Medulla oblongata (tissue), 1 donor: ENCODE results near the gene BST1.
"Not testable (repeated sequence)": the region's sequence is repeated elsewhere in the genome, so short reads cannot be mapped to it uniquely, and the experiment has no call there.

ENCODE experiments used
- DNase-seq: peaks from one replicate; pipeline ENCODE4 v3.0.0-alpha.2; 2015; ENCODE audit errors: extremely low spot score

The BST1 gene

GRCh38 chr4:15746110-15746509 is 43.2 kb downstream of the BST1 start:
- DNase-seq, result no peak

DNA sequence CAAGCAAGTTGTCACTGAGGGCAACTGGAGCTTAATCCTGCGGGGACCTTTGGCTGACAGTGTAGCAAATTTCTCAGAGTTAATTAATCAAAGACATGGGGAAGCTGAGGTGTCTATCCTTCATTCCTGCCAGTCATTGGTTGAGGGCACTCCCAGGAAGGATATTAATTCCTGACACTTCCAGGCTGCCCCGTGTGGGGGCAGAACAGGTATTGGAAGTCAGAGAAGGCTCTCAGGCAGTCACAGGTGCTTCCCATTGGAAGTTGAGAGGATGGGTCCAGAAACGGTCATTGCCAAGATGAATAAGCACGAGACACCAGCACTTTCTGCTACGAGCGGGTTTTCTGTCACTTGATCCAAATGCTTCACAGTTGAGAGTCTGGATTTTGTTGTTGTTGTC is 46.1 kb downstream of the BST1 start:
- DNase-seq, result no peak

DNA sequence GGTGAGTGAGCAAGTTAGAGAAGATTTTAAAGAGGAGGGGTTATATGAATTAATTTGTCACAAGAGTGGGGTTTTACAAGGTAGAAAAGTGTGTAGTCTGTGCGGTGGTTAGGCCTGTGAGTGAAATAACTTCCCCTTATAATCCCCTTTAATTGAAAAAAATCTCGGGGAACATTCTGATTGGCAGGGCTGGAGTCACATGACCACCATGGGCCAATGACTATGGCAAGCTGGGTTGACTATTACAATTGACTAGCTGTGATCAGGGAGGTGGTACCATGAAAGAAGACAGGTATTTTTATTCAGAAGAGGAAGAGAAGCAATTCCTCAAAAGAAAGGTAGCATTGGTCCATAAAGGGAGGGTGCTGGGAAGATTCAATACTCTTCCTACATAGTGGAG is 48.3 kb downstream of the BST1 start:
- no peak for DNase-seq

- DNase-seq, result no peak
Measured at GRCh38 chr4:15753081-15753480, 50.2 kb downstream of the BST1 start.

- DNase-seq, result no peak
Measured at GRCh38 chr4:15753786-15754185, 50.9 kb downstream of the BST1 start.

DNA sequence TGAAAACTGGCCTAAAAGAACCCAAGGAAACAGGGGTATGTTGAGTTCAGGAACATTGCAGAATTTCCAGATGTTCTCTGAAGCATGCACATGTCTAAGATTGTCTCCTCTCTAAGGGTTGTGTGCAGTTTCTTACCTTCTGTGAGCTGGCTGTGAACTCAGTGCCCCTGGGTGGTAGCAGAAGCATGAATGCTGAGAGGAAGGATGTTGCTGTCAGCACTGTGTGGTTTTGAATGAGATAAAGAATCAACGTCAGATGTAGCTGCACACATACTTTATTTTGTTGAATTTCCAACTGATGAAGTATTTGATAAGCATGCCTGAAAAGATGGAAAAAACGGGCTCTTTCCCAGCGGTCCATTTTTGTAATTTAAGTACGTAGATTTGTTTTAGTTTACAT is 51.5 kb downstream of the BST1 start:
- DNase-seq, result no peak

- no peak for DNase-seq
Measured at GRCh38 chr4:15755321-15756155, 52.7 kb downstream of the BST1 start.

- DNase-seq, result no peak
Measured at GRCh38 chr4:15756361-15756861, 53.5 kb downstream of the BST1 start.

- DNase-seq, result no peak
Measured at GRCh38 chr4:15757054-15757453, 54.2 kb downstream of the BST1 start.

DNA sequence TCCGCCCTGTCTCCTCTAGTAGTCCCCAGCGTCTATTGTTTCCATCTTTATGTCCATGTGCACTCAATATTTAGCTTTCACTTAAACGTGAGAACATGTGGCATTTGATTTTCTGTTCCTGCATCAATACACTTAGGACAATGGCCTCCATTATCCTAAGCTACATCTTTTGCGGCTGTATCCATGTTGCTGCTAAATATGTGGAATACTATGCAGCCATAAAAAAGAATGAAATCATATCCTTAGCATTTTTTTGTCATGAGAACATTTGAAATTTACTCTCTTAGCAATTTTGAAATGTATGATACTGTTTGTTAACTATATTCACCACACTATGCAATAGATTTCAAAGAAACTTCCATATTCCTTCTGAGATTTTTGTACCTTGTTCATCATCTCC is 55.4 kb downstream of the BST1 start:
- no peak for DNase-seq

DNA sequence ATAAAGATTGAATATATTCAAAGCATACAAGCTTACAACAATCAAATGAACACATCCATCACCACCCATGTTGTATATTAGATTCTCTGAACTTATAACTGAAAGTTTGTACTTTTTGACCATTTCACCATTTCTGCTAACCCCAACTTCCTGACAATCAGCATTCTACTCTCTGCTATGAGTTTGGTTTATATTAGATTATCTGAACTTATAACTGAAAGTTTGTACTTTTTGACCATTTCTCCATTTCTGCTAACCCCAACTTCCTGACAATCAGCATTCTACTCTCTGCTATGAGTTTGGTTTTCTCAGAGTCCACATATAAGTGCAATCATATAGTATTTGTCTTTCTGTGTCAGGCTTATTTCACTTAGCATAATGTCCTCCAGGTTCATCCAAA is 59.6 kb downstream of the BST1 start:
- not testable (repeated sequence) for DNase-seq

GRCh38 chr4:15765391-15765790 is 62.5 kb downstream of the BST1 start:
- no peak for DNase-seq

GRCh38 chr4:15765910-15766697 is 63.2 kb downstream of the BST1 start:
- DNase-seq, result no peak

- no peak for DNase-seq
Measured at GRCh38 chr4:15766821-15767220, 64.0 kb downstream of the BST1 start.

GRCh38 chr4:15769202-15769601 is 66.3 kb downstream of the BST1 start:
- DNase-seq, result peak; percentile 48

DNA sequence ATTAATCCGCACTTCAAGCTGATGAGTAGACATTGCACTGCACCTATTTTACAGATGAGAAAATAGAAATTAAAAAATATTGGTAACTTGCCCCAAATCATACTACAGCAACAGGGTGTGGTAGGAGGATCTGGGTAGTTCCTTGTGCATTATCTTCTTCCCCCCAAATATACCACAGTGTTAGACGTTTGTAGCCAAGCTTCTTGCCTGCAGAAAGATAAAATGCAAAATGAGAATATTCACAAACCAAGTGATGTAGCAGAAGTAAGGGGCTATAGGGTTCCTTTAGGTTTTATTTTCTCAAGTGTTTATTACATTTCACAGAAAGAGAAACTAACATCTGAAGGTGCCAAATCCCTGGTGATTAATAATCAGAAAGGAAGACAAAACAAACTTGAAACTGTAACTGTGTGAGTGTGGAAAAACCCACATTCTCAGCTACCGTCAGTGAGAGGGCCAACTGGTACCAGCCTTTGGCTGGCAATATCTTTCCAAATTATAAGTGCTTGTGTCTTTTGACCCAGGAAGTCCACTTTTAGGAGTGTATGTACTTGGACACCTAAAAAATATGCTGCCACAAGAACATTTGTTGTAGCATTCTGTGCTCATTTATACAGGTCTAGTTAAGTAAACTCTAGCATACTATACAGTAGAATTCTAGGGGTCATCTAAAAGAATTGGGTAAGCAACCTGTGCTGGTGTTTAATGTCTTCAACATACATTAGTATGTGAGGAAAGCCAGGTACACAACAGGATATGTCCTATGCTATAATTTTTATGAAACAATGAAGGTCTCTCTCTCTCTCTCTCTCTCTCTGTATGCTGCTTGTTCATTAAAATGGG is 68.6 kb downstream of the BST1 start:
- no peak for DNase-seq

- no peak for DNase-seq
Measured at GRCh38 chr4:15774020-15774420, 71.2 kb downstream of the BST1 start.

DNA sequence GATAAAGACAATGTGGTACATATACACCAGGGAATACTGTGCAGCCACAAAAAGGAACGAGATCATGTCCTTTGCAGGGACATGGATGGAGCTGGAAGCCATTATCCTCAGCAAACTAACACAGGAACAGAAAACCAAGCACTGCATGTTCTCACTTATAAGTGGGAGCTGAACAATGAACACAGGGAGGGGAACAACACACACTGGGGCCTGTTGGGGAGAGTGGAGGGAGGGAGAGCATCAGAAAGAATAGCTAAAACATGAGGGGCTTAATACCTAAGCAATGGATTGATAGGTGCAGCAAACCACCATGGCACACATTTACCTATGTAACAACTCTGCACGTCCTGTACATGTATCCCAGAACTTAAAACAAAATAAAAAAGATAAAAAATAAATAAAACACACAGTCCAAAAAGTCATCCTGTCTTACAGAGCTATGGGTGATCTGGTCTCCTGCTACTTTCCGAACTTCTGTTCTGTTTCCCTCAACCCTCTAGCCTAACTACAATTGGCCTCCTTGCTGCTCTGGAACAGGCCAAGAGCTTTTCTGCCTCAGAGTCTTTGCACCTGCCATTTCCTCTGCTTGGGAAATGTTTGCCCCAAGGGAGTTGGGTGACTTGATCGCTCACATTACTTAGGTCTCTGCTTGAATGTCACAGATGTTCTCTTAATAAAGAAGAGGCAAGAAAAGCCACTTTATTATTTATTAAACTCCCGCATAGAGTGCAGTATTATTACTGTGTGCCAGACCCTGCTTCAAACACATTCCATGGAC is 74.2 kb downstream of the BST1 start:
- no peak for DNase-seq

DNA sequence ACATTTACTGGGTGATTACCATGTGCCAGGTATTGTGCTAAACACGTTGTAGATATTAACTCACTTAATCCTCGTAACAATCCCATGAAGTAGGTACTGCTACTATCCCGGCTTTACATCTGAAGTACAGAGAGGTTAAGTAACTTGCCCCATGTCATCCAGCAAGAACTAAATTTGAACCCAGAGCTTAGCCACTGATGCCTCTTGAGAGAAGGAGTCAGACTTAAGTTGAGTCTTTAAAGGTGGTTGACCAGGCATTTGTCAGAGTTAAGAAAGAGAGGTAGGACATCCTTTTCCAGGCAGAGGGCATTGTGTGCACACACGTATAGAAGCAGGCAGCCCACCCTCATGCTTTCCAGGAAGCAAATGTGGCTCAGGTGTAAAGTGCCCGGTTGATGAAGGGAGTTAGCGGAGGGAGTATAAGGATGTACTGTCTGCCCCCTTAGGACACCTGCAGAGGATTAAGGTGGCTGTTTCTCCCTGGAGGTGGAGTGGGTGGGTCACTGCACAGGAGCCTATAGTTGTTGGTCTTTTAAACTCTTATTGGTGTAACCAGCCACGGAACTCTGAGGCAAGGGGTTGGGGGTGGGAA is 74.9 kb downstream of the BST1 start:
- DNase-seq, result no peak

- peak; percentile 51 for DNase-seq
Measured at GRCh38 chr4:15778289-15779241, 75.7 kb downstream of the BST1 start, which contains the start of gene CD38. CD38 (plus strand) TSS chr4:15778328; CDS start chr4:15778415, 87 bp downstream.
